HG03108 (cell line): ENCODE data around the gene SFSWAP.
"Not testable (repeated sequence)": the region's sequence is repeated elsewhere in the genome, so short reads cannot be mapped to it uniquely, and the experiment has no call there.

Source experiments
- ATAC-seq: cut with Tn5 transposase; IDR thresholded peaks from one replicate; pipeline ENCODE4 v1.9.1; 2021; ENCODE audit warnings: moderate library complexity; ENCODE audit not compliant: unreplicated experiment

SFSWAP gene

DNA sequence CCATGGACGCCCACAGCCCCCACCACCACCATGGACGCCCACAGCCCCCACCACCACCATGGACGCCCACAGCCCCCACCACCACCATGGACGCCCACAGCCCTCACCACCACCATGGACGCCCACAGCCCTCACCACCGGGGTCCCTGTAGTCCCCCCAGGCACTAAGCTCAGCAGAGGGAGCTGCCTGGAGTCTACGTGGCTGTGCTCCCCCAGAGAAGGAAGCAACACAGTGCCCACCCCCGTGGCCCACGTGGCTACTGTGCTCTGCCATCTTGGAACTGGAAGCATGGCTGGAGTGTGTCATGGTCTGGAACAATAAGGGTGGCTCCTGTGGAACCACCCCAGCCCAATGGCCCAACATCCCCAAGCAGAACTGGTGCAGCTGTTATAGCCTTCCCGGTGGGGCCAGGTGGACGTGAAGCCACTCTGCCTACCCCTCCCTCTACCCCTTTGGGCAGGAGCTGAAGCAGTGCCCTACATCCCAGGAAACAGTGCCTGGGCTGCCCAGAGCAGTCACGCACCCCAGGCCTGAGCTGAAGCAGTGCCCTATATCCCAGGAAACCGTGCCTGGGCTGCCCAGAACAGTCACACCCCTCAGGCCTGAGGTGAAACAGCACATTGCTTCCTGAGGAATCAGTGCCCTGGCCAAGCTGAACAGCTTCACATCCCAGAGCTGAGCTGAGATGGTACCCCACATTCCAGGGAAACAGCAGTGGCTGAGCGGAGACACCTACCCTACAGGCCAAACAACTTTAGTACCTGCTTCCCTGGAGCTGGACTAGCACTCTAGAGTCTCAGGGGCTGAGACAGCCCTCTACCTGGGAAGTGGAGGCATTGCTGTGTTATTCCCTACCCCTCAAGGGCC is 9.0 kb upstream of the SFSWAP start:
- no peak for ATAC-seq

DNA sequence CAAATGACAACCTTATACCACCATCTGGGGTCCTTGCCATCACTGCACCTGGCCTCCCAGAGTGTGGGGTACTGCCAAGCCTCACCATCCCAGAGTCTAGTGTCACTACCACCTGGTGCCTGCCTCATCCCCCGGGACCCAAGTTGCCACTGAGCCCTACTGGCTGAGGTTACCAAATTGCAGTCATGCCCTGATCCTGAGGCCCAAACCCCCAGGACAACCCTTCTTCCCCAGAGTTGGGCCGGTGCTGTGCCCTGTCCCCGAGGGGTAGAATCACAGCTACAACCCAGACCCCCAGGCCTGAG is 8.4 kb upstream of the SFSWAP start:
- ATAC-seq: no peak

DNA sequence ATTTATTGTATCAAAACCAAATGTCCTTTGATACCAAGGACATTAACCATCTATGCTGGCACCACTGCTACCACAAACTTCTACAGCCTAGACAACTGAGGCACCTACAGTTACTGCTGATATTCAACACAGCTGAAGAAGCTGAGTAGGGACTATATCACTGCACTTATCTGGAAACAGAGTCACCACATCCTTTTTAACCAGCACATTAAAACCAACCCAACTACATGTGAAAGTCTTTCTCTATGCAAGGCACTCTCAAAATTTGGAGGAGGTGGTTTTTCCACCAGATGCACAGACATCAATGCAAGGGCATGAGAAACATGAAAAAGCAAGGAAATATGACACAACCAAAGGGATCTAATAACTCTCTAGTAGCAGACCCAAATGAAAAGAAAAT is 7.7 kb upstream of the SFSWAP start:
- no peak for ATAC-seq

DNA sequence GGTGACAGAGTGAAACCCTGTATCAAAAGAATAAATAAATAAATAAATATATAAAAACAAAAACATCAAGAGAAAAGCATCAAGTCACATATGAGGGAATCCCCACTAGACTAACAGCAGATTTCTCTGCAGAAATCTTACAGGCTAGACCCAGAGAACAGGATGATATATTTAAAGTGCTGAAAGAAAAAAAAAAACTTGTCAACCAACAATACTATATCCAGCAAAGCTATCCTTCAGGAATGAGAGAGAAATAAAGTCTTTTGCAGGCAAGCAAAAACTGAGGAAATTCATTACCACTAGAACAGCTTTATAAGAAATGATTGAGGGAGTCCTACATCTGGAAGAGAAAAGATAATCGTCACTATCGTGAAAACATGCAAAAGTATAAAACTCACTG is 6.4 kb upstream of the SFSWAP start:
- no peak for ATAC-seq

DNA sequence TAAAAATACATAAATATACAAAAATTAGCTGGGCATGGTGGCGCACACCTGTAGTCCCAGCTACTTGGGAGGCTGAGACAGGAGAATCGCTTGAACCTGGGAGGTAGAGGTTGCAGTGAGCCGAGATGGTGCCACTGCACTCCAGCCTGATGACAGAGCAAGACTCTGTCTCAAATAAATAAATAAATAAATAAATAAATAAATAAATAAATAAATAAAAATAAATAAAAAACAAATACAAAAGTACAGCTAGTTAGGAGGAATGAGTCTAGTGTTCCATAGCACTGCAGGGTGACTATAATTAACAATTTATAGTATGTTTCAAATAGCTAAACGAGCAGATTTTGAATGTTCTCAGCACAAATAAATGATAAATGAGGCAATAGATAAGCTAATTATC is 4.2 kb upstream of the SFSWAP start:
- ATAC-seq: not testable (repeated sequence)

DNA sequence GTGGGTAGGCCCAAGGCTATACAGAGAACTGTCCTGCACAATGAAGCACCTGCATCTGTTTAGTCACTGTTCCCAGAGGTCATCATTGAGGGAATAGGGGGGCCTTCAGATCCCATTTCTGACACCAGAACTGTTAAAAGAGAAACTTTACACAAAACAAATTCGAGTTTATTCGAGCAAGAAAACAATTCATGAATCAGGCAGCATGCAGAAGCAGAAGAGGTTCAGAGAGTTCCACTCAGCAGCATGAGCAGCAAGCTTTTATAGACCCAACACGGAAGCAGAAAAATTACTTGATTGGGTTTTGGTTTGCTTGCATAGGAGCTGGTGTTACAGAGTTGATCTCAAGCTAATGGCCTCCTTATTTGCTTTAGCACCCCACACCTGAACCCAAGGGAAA is 1.7 kb upstream of the SFSWAP start:
- no peak for ATAC-seq

DNA sequence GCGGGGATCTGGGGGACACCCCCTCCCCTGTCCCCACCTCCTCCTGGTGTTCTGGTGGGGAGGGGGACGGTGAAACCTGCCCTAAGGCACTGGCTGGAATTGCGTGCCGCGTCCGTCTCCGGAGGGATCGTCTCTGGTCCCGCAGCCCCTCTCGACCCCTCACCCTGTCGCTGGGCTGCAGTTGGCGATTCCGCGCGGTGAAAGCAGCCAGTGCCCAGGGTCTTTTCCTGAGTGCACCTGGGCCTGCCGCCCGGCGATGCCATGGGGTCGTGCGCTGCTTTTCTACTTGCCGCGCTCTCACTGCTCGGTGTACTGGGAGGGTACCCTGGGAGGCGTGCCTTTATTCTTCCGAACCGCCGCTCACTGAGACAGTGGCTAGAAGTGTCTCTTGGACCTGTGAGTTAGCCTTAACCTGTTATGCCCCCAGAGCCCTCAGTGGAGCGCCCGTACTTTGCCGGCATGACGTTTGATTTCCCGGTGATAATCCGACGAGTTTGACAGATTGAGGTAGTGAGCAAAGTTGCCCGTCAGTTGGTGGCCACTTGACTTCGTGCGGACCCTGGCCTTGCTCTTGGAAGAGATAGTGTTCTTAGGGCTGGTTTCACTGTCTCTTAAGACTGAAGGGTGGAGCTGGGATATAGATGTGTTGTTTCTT is 788 bp downstream of the SFSWAP start:
- peak; percentile 8 for ATAC-seq

DNA sequence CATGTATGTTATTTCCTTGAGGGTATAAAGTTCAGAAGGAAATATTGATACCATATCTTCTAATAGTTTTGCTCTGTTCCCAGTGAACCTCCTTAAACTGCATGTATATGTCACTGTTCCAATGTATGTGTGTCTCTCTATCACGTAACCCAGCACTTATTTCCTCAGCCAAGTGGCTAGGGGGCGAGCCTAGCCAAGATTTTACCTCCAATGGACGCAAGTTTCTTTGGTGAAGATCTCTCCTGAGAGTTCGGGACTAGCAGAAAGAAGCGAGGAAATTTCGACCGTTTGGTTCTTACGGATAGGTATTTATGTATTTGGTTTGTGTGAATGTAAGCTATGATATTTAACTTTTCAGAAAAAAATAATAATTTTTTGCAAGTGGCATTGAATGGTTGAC is 2.5 kb downstream of the SFSWAP start:
- ATAC-seq: no peak

DNA sequence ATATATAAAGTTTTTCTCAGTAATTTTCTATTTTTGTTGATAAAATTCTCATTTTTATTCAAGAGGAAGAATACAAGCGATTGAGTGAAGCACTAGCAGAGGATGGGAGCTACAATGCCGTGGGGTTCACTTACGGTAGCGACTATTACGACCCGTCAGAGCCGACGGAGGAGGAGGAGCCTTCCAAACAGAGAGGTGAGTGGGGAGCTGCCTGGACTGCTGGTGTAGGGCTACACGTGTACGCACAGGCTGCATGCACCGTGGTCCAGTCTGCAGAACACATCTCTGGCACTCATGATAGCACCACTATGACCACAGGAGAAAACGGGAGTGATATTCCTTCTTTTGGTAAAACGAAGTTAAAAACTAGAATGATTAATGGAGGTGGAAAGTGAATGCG is 3.9 kb downstream of the SFSWAP start:
- no peak for ATAC-seq

DNA sequence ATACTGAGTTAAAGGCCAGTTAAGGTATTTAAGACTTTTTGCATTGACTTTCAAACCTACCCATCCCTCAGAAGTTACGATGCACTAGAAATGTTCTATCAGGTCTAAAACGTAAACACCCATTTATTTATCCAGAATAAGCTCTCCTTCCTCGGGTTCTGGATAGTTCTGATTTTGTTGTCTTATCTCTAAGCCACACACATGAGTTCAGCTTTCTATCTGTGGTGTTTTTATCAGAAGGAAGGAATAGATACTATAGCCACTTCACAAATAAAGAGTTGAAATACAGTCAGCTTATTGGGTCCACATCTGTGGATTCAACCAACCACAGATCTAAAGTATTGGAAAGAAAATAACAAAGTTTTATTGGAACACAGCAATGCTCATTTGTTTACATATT is 5.4 kb downstream of the SFSWAP start:
- ATAC-seq: no peak

DNA sequence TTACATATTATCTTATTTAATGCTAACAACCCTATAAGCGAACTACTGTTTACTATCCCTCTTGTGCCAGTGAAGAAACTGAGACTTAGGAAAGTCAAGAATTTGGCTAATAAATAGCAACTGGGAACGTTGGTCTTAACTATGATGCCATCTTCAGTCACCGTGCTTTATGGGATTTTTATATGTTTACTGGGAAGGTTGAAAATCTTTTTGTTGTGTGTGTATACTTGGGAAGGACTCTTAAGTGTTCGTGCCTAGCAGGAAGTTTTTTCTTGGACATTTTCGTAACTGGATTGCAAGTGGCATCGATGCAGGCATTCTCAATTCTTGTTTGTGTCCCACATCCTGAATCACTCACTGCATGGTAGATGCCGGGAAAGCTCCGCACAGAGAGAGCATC is 9.4 kb downstream of the SFSWAP start:
- ATAC-seq: no peak

DNA sequence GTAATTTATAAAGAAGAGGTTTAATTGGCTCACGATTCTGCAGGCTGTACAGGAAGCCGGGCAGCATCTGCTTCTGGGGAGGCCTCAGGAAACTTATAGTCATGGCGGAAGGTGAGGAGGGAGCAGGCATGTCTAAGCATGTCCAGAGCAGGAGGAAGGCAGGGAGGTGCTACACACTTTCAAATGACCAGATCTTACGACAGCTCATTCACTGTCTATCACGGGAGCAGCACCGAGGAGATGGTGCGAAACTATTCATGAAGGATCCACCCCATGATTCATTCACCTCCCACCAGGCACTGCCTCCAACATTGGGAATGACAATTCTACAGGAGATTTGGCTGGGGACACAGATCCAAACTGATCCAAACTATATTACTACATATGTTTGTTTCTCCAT is 10.0 kb downstream of the SFSWAP start:
- no peak for ATAC-seq

DNA sequence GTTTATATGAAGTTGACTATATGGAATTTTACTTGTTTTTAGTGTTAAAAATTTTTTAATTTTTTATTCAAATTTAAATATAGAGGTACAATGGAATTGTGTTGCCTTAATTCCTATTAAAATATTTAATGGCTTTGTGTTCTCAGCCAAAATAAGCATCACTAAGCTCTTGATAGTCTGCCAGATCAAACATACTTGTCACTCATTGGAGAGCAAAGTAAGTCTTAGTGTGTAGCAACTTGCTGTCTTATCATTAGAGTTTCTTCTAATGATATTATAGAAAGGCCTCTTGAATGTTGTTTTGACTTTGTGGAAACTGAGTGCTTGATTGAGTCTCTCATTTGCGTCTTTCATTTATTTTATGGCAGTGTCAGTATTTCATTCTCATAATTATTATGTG is 10.7 kb downstream of the SFSWAP start:
- ATAC-seq: no peak

DNA sequence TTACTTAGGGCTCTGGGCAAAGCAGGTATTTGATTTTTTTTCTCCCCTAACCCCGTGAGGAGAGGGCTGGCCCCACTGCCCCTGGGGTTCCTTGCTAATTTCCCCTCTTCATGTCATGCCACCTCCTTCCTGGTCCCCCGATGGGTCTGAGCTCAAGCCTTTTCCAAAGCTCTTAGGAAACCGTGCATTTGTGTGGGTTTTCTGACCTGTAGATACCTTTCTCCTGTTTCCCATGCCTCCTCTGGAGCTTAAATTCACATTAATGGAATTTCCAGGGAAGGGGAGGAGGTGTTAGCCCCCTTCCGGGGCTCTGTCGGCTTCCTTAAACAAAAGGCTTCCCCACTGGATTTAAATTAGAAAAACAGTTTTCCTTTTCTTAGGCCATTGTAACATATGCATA is 12.6 kb downstream of the SFSWAP start:
- no peak for ATAC-seq

DNA sequence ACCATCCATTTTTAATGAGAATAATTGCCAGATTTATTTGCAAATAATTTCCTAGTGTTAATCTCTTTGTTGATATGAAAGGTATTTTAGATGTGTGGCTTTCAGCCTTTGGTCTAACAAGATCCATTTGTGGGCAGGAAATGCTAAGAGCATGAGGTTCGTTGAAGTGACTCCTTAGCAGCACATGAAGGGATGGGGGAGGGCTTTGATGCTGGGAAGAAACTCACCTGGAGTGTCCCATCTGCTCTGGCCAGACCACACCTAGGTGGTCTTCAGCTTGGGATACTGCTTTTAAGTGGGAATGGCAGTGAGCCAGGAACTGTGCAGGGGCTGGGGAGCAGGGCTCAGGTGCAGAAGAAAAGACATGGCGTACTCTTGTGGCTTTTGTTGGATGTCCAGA is 13.6 kb downstream of the SFSWAP start:
- no peak for ATAC-seq

DNA sequence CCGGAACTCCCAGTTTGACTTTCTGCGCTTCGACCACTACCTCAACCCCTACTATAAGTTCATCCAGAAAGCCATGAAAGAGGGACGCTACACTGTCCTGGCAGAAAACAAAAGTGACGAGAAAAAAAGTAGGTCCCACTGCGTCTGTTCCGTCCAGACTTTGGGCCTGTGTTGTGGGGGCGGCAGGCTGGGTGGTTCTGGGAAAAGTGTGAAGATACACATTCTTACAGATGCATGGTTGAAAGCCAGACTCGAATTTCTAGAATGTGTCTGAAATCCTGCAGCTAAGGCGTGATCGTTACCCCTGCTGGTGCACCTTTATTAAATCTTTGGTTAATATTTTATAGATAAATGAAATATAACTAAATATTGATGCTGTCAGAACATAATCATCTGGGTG is 14.6 kb downstream of the SFSWAP start:
- no peak for ATAC-seq

DNA sequence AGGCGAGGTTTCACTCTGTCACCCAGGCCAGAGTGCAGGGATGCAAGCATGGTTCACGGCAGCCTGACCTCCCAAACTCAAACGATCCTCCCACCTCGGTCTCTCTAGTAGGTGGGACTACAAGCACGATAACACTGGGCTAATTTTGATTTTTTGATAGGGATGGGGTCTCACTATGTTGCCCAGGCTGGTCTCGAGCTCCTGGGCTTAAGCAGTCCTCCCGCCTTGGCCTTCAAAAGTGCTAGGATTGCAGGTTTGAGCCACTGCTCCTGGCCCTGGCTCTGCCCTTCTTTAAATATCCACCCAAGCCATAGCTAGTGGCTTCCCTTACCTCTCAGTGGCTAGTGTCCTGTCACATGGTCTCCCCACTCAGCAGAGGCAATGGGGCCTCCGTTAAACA is 17.8 kb downstream of the SFSWAP start:
- no peak for ATAC-seq

DNA sequence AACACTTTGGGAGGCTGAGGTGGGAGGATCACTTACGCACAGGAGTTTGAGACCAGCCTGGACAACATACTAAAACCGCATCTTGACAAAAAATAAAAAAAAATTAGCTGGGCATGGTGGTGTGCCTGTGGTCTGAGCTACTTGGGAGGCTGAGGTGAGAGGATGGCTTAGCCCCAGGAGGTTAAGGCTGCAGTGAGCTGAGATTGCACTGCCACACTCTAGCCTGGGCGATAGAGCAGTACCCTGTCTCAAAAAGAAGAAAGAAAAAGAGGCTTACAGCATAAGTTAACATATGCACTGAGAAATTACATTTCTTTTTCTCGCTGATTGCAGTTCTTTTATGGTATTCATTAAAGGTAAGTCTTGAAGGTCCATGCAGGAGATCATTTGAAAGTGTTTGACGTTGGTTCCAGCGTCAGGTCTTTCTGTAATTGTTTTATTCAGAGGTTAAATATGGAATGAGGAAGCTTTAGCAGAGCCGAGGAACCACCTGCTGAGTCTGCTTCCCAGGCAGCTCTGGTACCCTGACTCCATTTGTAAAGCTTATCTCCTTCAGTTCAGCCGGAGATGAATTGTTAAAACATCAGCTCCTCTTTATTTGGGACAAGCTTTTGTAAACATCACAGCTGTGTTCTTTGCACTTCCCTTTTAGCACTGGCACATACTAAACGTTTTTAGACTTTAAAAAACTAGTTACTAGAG is 18.5 kb downstream of the SFSWAP start:
- ATAC-seq: no peak

DNA sequence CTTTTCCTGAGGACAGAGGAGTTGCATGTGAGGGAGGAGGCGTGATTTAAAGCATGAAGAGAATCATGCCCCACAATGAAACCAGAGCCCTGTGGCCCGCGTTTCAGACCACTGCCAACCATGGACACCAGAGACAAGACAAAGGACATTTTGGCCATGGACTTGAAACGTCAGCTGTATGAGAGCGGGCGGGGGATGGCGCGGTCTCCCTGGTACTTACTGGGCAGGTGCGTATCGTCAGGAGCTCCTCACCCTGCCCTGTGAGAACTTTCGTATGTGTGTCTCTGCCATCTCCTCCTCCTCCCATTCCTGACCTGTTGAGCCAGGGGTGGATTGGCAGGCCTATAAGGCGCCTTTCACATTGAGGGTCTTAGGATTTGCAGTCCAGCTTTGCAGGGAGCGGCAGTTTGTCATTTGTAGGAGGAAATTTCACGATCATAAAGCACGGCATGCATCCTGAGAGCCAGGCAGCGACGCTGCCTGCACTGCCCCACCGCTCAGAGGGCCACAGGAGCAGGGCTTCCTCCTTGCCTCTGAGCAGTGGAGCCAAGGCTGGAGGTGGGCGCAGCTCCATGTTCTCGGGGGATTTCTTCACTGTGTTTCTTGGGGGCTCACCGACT is 22.2 kb downstream of the SFSWAP start:
- no peak for ATAC-seq

DNA sequence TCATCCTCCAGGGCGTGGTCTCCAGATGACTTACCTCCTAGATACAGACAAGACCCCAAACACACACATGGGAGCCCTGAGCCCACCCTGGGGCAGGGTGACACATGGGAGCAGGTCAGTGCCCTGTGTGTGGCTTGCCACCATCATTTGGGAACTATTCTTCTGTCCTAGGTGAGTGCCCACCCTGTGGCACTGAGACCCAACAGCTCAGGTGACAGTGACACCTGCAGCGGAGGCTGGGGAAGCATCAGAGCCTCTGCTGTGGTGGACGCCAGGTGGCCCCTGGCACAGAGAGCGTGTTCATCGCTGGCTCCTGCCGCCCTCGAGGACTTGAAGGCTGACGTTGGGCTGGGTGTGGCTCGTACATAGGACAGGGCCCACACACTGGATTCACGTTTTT is 23.0 kb downstream of the SFSWAP start:
- no peak for ATAC-seq

DNA sequence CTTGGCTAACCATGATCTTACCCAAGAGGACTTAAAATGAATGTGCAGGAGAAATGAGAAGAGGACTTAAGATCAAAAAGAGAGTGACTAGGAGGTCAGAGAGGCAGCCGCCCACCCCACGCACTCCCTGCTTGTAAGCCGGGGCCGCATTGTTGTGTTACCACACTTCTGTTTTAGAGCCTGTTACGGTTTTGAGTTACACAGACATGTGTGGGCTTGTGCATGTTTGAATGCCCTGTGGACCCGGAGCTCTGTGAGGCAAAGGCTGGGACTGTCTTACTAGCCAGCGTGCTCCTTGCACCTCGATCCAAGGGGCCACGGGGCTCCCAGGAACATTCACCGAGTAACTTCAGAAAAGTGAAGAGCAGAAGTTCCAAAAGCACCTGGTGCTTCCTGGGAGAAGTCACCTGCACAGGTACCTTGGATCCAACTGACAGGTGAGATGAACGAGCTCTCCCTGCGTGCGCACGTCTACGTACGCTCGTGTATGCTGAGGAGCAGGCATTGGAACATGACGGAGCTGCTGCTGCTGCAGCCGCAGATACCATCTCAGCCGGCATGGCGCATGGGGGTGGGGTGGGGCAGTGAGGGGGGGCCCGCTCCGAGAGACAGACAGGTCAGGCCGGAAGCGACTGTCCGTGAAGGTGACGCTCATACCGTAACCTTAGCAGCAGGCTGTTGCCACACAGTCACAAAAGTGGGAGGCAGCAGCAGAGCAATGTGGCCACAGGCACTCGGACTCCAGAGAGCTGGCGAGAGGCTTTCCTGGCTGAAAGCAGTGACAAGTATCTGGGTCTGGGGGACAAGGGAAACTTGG is 23.7 kb downstream of the SFSWAP start:
- no peak for ATAC-seq
